Prostate gland (tissue), 2 donors: ENCODE measurements around the gene POLE.

Source experiments
- POLR2AphosphoS5 ChIP-seq: sonication (generic); formaldehyde crosslinking; IDR thresholded peaks from one replicate; pipeline ENCODE4 v1.6.1; 2017; ENCODE audit warnings: antibody characterized with exemption
- TF ChIP-seq, protein P1 (sequence below), 4 experiments: fragments of 200-600 bp in 2 of 4; fragments of 450-650 bp in 2 of 4; sonication (generic) in 2 of 4; IDR thresholded peaks; 1 replicate in 3 of 4; 2 replicates in 1 of 4; pipeline ENCODE4 v1.5.1; 2016 to 2019; ENCODE audit warnings: antibody characterized with exemption in 4 of 4, mild to moderate bottlenecking in 2 of 4, moderate library complexity in 2 of 4

- TF ChIP-seq, protein P1, sequence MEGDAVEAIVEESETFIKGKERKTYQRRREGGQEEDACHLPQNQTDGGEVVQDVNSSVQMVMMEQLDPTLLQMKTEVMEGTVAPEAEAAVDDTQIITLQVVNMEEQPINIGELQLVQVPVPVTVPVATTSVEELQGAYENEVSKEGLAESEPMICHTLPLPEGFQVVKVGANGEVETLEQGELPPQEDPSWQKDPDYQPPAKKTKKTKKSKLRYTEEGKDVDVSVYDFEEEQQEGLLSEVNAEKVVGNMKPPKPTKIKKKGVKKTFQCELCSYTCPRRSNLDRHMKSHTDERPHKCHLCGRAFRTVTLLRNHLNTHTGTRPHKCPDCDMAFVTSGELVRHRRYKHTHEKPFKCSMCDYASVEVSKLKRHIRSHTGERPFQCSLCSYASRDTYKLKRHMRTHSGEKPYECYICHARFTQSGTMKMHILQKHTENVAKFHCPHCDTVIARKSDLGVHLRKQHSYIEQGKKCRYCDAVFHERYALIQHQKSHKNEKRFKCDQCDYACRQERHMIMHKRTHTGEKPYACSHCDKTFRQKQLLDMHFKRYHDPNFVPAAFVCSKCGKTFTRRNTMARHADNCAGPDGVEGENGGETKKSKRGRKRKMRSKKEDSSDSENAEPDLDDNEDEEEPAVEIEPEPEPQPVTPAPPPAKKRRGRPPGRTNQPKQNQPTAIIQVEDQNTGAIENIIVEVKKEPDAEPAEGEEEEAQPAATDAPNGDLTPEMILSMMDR (IDR thresholded peaks at IDR 0.05) = no peak
- no peak for TF ChIP-seq POLR2AphosphoS5
Observed at GRCh38 chr12:132718644-132719043, 31.5 kb upstream of the POLE start.
